Left cardiac atrium (tissue), 4 donors: ENCODE measurements around the gene MUTYH. TPM values are rescaled to one million over a fixed set of nuclear protein-coding genes. Genes with fewer than 3 reads are reported as not detected.
"Not testable (repeated sequence)": the region's sequence is repeated elsewhere in the genome, so short reads cannot be mapped to it uniquely, and the experiment has no call there.

Source experiments
- ATAC-seq, 2 donors: fragments of 200-7000 bp; cut with Tn5 transposase; one replicate each; pipeline ENCODE4 v1.9.1; 2020; ENCODE audit warnings: mild to moderate bottlenecking in 2 of 2, moderate library complexity in 2 of 2
- DNase-seq: peaks from one replicate; pipeline ENCODE4 v3.0.0-alpha.2; 2020
- intact Hi-C, 2 donors: fragments of 100-400 bp; cut with DNase I; formaldehyde crosslinking; loops; one replicate each; pipeline versions ENCODE4 v1.14.1 to v1.15.1; 2022 to 2023
- total RNA-seq, 2 donors: library from RNA; stranded (reverse); fragmentation: NEBNext Ultra II Directional; extraction: Animal tissue kit (Norgen Biotek cat#: 25700); gene quantifications; one replicate each; pipeline ENCODE4 v1.2.1, GENCODE V29; 2021
- donor health status: DM: no; HTN: yes; CAD: no.
- donor health status: DM: no; HTN: yes; CAD: no; lungs with severe emphysema.
- donor health status: DM: yes; HTN: yes; CAD: no.
- donor health status: Dilated cardiomyopathy.

MUTYH gene
- total RNA-seq, 2 donors from 2014 or later, result 9.1 to 11.0 TPM

DNA sequence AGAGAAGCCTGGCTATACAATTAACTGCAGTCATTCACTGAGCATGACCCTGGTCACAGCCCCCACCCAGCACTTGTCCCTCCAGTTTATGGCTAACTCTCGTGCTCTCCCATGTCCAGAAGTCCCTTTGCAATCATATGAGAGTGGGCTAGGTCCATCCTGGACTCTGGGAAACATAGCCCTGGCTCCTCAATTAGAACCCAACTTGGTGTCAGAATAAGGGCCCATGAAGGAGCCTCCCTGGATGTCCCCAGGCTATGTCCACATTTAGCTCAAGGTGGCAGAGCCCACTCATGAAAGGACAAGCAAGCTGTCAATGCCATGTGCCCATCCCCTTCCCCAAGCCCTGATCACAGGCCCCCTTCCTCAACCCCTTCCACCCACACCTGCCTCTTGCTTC, 40.9 kb downstream of the MUTYH start:
- intact Hi-C loops, result loop anchor here in 1 of 2 donors (5.0 kb wide), 1 partner anchor 282 kb away; no protein-coding TSS in a partner anchor
- ATAC-seq, result no peak
- no peak for DNase-seq

DNA sequence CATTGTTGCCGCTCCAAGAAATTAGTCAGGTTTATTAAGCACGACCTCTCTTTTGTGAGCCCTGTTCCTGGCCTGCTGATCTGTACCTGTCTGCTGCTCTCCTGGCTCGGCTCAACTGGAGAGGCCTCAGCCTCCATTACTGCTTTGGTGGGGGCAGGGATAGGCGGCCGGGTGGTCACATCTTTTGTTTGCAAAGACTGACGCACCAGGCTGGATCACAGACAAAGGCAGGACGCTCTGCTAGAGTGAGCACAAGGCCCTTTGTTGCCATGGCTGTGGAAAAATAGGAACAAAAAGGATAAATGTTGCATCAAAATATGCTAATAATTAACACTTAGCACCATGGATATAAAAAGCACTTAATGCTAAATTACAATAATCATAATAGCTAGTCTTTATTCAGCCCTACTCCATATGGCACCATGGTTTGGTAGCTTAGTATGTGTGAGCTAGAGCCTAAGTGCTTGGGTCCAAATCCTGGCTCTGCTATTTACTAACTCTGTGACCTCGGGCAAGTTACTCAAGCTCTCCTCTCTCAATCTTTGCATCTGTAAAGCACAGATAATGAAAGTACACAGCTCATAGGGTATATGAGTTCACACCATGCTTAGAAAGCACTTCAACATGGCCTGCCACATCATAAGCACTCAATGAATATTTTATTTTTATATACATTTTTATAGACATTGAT, 42.4 kb downstream of the MUTYH start:
- intact Hi-C loops, result loop anchor here in 1 of 2 donors (5.0 kb wide), 1 partner anchor 281 kb away; no protein-coding TSS in a partner anchor
- no peak for ATAC-seq
- no peak for DNase-seq

DNA sequence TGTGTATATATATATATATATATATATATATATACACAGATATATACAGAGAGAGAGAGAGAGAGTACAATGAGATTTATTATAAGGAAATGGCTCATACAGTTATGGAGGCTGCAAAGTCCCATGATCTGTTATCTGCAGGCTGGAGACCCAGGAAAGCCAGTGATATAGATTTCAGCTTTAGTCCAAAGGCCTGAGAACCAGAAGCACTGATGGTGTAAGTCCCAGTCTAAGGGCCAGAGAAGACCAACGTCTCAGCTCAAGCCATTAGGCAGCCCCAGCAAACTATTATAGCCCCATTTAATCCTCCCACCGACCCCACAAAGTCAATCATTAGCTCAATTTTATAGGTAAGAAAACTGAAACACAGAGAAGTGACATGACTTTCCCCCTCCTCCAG, 48.5 kb downstream of the MUTYH start:
- no peak for DNase-seq
- no peak for ATAC-seq
- intact Hi-C loops, result no loop called here

DNA sequence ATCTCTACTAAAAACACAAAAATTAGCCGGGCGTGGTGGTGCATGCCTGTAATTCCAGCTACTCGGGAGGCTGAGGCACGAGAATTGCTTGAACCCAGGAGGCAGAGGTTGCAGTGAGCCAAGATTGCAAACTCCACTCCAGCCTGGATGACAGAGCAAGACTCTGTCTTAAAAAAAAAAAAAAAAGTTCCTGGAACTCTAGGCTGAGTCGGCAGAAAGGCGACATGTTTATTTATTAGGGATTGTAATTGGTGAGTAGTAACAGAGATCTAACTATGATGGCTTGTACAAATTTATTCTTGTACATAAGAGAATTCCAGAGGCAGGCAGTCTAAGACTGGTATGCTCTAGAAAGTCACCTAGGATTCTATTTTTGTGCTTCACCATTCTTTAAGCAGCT, 49.2 kb downstream of the MUTYH start:
- ATAC-seq, DNase-seq, intact Hi-C loops: not testable (repeated sequence)

DNA sequence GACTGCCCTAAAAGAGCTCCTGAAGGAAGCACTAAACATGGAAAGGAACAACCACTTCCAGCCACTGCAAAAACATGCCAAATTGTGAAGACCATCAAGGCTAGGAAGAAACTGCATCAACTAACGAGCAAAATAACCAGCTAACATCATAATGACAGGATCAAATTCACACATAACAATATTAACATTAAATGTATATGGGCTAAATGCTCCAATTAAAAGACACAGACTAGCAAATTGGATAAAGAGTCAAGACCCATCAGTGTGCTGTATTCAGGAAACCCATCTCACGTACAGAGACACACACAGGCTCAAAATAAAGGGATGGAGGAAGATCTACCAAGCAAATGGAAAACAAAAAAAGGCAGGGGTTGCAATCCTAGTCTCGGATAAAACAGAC, 53.7 kb downstream of the MUTYH start:
- intact Hi-C loops, ATAC-seq, DNase-seq: not testable (repeated sequence)

DNA sequence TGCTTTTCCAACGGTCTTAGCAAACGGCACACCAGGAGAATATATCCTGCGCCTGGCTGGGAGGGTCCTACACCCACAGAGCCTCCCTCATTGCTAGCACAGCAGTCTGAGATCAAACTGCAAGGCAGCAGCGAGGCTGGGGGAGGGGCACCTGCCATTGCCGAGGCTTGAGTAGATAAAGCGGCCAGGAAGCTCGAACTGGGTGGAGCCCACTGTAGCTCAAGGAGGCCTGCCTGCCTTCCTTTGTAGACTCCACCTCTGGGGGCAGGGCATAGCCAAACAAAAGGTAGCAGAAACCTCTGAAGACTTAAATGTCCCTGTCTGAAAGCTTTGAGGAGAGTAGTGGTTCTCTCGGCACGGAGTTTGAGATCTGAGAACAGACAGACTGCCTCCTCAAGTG, 55.4 kb downstream of the MUTYH start:
- ATAC-seq, DNase-seq, intact Hi-C loops: not testable (repeated sequence)

DNA sequence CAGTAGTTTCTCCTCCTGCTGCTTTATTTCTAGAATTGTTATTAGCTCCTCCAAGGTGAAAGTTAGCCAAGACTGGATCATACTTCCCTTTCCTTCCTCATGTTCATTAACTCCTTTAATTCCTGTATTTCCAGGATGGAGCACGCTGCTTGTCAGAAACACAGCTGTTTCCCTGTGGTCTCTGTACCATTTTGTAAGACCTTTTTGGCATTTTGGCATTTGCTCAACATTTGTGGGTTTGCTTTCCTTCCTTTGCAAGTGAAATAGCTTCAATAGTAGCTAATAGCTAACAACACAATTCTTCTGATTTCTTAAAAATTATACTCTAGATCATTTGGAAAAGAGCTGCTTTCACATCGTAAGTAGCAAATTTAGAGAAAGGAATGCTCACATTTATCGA, 57.9 kb downstream of the MUTYH start:
- intact Hi-C loops, result no loop called here
- ATAC-seq, result no peak
- no peak for DNase-seq

Other genes starting within 250 kb of the MUTYH start
- 1 to 10 TPM; 1.3 to 1.5 TPM for gene ZSWIM5, start 133.8 kb downstream of the MUTYH start, total RNA-seq
- gene HPDL, start 13.5 kb downstream of the MUTYH start, total RNA-seq, result under 1 TPM; 0.27 to 0.50 TPM
- gene TOE1, start 270 bp downstream of the MUTYH start, total RNA-seq, result 1 to 10 TPM; 5.4 to 6.6 TPM
- 1 to 10 TPM; 1.4 to 2.8 TPM for gene TESK2, start 150.7 kb upstream of the MUTYH start, total RNA-seq
- gene CCDC163, start 159.6 kb upstream of the MUTYH start, total RNA-seq, result 1 to 10 TPM; 2.2 to 2.7 TPM
- gene MMACHC, start 159.9 kb upstream of the MUTYH start, total RNA-seq, result 10 to 100 TPM; 19.5 to 23.4 TPM
- gene PRDX1, start 181.4 kb upstream of the MUTYH start, total RNA-seq, result 100 to 1,000 TPM; 599 to 604 TPM
- 100 to 1,000 TPM in 1 of 2 donors, 10 to 100 TPM in 1; 96.8 to 103 TPM for gene AKR1A1, start 210.4 kb upstream of the MUTYH start, total RNA-seq
- gene NASP, start 243.6 kb upstream of the MUTYH start, total RNA-seq, result 10 to 100 TPM; 38.2 to 56.4 TPM